Measurements from ENCODE around the gene TPSD1. TPM values are rescaled to one million over a fixed set of nuclear protein-coding genes. Genes with fewer than 3 reads are reported as not detected.

TPSD1 gene
- polyA plus RNA-seq, 1 donor (not counting 4 experiments of a cell fraction or from before 2014, with no cell fraction given), result not detected

- peaks cover 19% of the 10 kb centered on the region for H3K27me3 ChIP-seq (ENCODE audit: control insufficient read depth, extremely low read depth, insufficient read depth, low read length)
Measured at GRCh38 chr16:1282324-1282973, 26.6 kb downstream of the TPSD1 start.

GRCh38 chr16:1283296-1283695, 27.4 kb downstream of the TPSD1 start:
- Histone ChIP-seq H3K4me1 (ENCODE audit: control insufficient read depth, extremely low read depth, insufficient read depth, low read length) (no peaks in the 10 kb centered on the region), H3K9me1 (ENCODE audit: control insufficient read depth, extremely low read depth, insufficient read depth, low read length) (no peaks in the 10 kb centered on the region), H3K4me2 (ENCODE audit: control insufficient read depth, extremely low read depth, insufficient read depth, low read depth, low read length) (no peak overlapping the region), H3K36me3 (ENCODE audit: control insufficient read depth in 2 of 2, extremely low read depth in 1 of 2, insufficient read depth in 2 of 2, low read length in 2 of 2) (no peaks in the 10 kb centered on the region), H3K9ac (ENCODE audit: control insufficient read depth, extremely low read depth, insufficient read depth, low read length) (no peak overlapping the region), H4K20me1 (ENCODE audit: control insufficient read depth, extremely low read depth, insufficient read depth, low read length) (no peaks in the 10 kb centered on the region), H3K9me3 (ENCODE audit: control insufficient read depth, low read depth, low read length) (no peaks in the 10 kb centered on the region), H2AFZ (ENCODE audit: control insufficient read depth, low read length) (no peak overlapping the region), H3K27ac (ENCODE audit: control insufficient read depth, insufficient read depth, low read length) (no peak overlapping the region), H3K27me3 (ENCODE audit: control insufficient read depth, extremely low read depth, insufficient read depth, low read length) (peaks cover 27% of the 10 kb centered on the region), H3K4me3 (ENCODE audit: control insufficient read depth in 2 of 3, extremely low read depth in 1 of 3, insufficient read depth in 2 of 3, low read depth in 1 of 3, low read length in 3 of 3) (no peak overlapping the region), H3K79me2 (ENCODE audit: control insufficient read depth, insufficient read depth, low read length) (no peaks in the 10 kb centered on the region)
- dilution Hi-C loops (cut with MboI; ENCODE audit: extremely low pct_ligation_motif_present, low sequenced_read_pairs), result no loop called here
- DNase-seq (ENCODE audit: low read depth, low spot score) (no peak), FAIRE-seq (no peak)
- TF ChIP-seq CTCF (optimal IDR thresholded peaks at IDR 0.05 in 1 of 3, IDR thresholded peaks at IDR 0.05 in 1 of 3, conservative IDR thresholded peaks at IDR 0.05 in 1 of 3; ENCODE audit: extremely low read depth in 1 of 3, insufficient read depth in 2 of 3, low read length in 3 of 3) (no peak), EZH2 (IDR thresholded peaks at IDR 0.05; ENCODE audit: low read length) (no peak)

More at GRCh38 chr16:1282324-1282973, 26.6 kb downstream of the TPSD1 start:
- DNase-seq (ENCODE audit: low read depth, low spot score) (no peak), FAIRE-seq (no peak)
- Histone ChIP-seq H3K4me3 (ENCODE audit: control insufficient read depth in 2 of 3, extremely low read depth in 1 of 3, insufficient read depth in 2 of 3, low read depth in 1 of 3, low read length in 3 of 3) (no peak overlapping the region), H3K36me3 (ENCODE audit: control insufficient read depth in 2 of 2, extremely low read depth in 1 of 2, insufficient read depth in 2 of 2, low read length in 2 of 2) (no peaks in the 10 kb centered on the region), H3K9ac (ENCODE audit: control insufficient read depth, extremely low read depth, insufficient read depth, low read length) (no peak overlapping the region), H3K4me1 (ENCODE audit: control insufficient read depth, extremely low read depth, insufficient read depth, low read length) (no peaks in the 10 kb centered on the region), H3K79me2 (ENCODE audit: control insufficient read depth, insufficient read depth, low read length) (no peaks in the 10 kb centered on the region), H3K9me3 (ENCODE audit: control insufficient read depth, low read depth, low read length) (no peaks in the 10 kb centered on the region), H3K27ac (ENCODE audit: control insufficient read depth, insufficient read depth, low read length) (no peak overlapping the region), H3K9me1 (ENCODE audit: control insufficient read depth, extremely low read depth, insufficient read depth, low read length) (no peaks in the 10 kb centered on the region), H3K4me2 (ENCODE audit: control insufficient read depth, extremely low read depth, insufficient read depth, low read depth, low read length) (no peak overlapping the region), H4K20me1 (ENCODE audit: control insufficient read depth, extremely low read depth, insufficient read depth, low read length) (no peaks in the 10 kb centered on the region), H2AFZ (ENCODE audit: control insufficient read depth, low read length) (no peak overlapping the region)
- no peak for TF ChIP-seq EZH2 (IDR thresholded peaks at IDR 0.05; ENCODE audit: low read length)
- TF ChIP-seq CTCF (optimal IDR thresholded peaks at IDR 0.05 in 1 of 3, IDR thresholded peaks at IDR 0.05 in 1 of 3, conservative IDR thresholded peaks at IDR 0.05 in 1 of 3; ENCODE audit: extremely low read depth in 1 of 3, insufficient read depth in 2 of 3, low read length in 3 of 3), result peak in 1 of 3 experiments; percentile 24
- dilution Hi-C loops (cut with MboI; ENCODE audit: extremely low pct_ligation_motif_present, low sequenced_read_pairs), result no loop called here
